Measurements from ENCODE around the gene PEX19. TPM values are rescaled to one million over a fixed set of nuclear protein-coding genes. Genes with fewer than 3 reads are reported as not detected.
A peak's percentile ranks its signal among the peaks of the same experiment; 100 is the strongest.

PEX19 gene
- total and polyA plus RNA-seq, 7 donors: 25.6 to 57.4 (median 49.0) TPM

GRCh38 chr1:160258177-160258798 lies 26.6 kb downstream of the PEX19 start:
- Histone ChIP-seq H3K9me3 (no peaks in the 10 kb centered on the region), H3K27me3 (no peaks in the 10 kb centered on the region), H3K36me3 (peaks cover 0 to 6% (median 0%) of the 10 kb centered on the region in 4 donors), H3K4me3 (no peak overlapping the region), H3K4me1 (peaks cover 0 to 67% (median 59%) of the 10 kb centered on the region in 4 donors), H3K27ac (peak overlapping the region in 2 of 4 donors; percentile 58 to 63)
- intact Hi-C loops (cut with DNase I): no loop called here
- DNase-seq: no peak
- WGBS, 2 donors: 96% methylated on average over 7 of the region's 7 CpGs
- no peak for TF ChIP-seq POLR2A (IDR thresholded peaks at IDR 0.05)
- TF ChIP-seq POLR2AphosphoS5 (IDR thresholded peaks at IDR 0.05): no peak
- no peak for TF ChIP-seq EP300 (IDR thresholded peaks at IDR 0.05)
- no peak for TF ChIP-seq CTCF (IDR thresholded peaks at IDR 0.05)

GRCh38 chr1:160257411-160258015 lies 27.4 kb downstream of the PEX19 start:
- peaks cover 0 to 11% (median 0%) of the 10 kb centered on the region in 4 donors for H3K36me3 ChIP-seq
- no peak overlapping the region for H3K4me3 ChIP-seq
- no peak for TF ChIP-seq EP300 (IDR thresholded peaks at IDR 0.05)
- TF ChIP-seq POLR2AphosphoS5 (IDR thresholded peaks at IDR 0.05): no peak
- no peak for TF ChIP-seq POLR2A (IDR thresholded peaks at IDR 0.05)
- no peak for TF ChIP-seq CTCF (IDR thresholded peaks at IDR 0.05)
- peak overlapping the region; percentile 41 to 63 (median 54) for H3K27ac ChIP-seq
- 96 to 97% methylated on average over 6 of the region's 6 CpGs for WGBS, 2 donors
- H3K4me1 ChIP-seq: peaks cover 0 to 62% (median 56%) of the 10 kb centered on the region in 4 donors
- no peak for DNase-seq
- H3K9me3 ChIP-seq: no peaks in the 10 kb centered on the region
- intact Hi-C loops (cut with DNase I): no loop called here
- no peaks in the 10 kb centered on the region for H3K27me3 ChIP-seq

GRCh38 chr1:160256396-160257046 lies 28.4 kb downstream of the PEX19 start:
- intact Hi-C loops (cut with DNase I): no loop called here
- 65 to 69% methylated on average over 3 of the region's 3 CpGs for WGBS, 2 donors
- no peak overlapping the region for H3K4me3 ChIP-seq
- peaks cover 0 to 11% (median 0%) of the 10 kb centered on the region in 4 donors for H3K36me3 ChIP-seq
- peak overlapping the region; percentile 26 to 63 (median 45) for H3K27ac ChIP-seq
- no peaks in the 10 kb centered on the region for H3K27me3 ChIP-seq
- no peak for DNase-seq
- no peaks in the 10 kb centered on the region for H3K9me3 ChIP-seq
- TF ChIP-seq POLR2A (IDR thresholded peaks at IDR 0.05): no peak
- TF ChIP-seq CTCF (IDR thresholded peaks at IDR 0.05): no peak
- no peak for TF ChIP-seq POLR2AphosphoS5 (IDR thresholded peaks at IDR 0.05)
- TF ChIP-seq EP300 (IDR thresholded peaks at IDR 0.05): no peak
- H3K4me1 ChIP-seq: peaks cover 0 to 69% (median 63%) of the 10 kb centered on the region in 4 donors

- H3K4me3 ChIP-seq: no peak overlapping the region
Observed at GRCh38 chr1:160255781-160256300, 29.1 kb downstream of the PEX19 start.

More at GRCh38 chr1:160255781-160256300, 29.1 kb downstream of the PEX19 start:
- WGBS, 2 donors: 87 to 96% methylated on average over 4 of the region's 4 CpGs
- Histone ChIP-seq H3K36me3 (peaks cover 0 to 11% (median 0%) of the 10 kb centered on the region in 4 donors), H3K27me3 (no peaks in the 10 kb centered on the region), H3K4me1 (peaks cover 0 to 71% (median 64%) of the 10 kb centered on the region in 4 donors), H3K9me3 (no peaks in the 10 kb centered on the region), H3K27ac (peak overlapping the region in 3 of 4 donors; percentile 41 to 63 (median 49))
- TF ChIP-seq POLR2A (IDR thresholded peaks at IDR 0.05): no peak
- TF ChIP-seq CTCF (IDR thresholded peaks at IDR 0.05): no peak
- no peak for TF ChIP-seq POLR2AphosphoS5 (IDR thresholded peaks at IDR 0.05)
- TF ChIP-seq EP300 (IDR thresholded peaks at IDR 0.05): no peak
- intact Hi-C loops (cut with DNase I): no loop called here
- DNase-seq: no peak

All from sigmoid colon (tissue), 7 donors.